ENCODE data around the gene EZH2.

- TF ChIP-seq SIN3A (IDR thresholded peaks at IDR 0.05; ENCODE audit: borderline replicate concordance, low read depth, low read length) (no peak), POLR2AphosphoS5 (IDR thresholded peaks at IDR 0.05; ENCODE audit: low read depth, low read length) (no peak), CTCF (IDR thresholded peaks at IDR 0.05) (no peak), RAD21 (IDR thresholded peaks at IDR 0.05; ENCODE audit: low read length) (no peak), EZH2phosphoT487 (IDR thresholded peaks at IDR 0.05; ENCODE audit: borderline replicate concordance, low read depth) (no peak), TAF1 (IDR thresholded peaks at IDR 0.05; ENCODE audit: borderline replicate concordance, low read depth, low read length) (no peak), REST (IDR thresholded peaks at IDR 0.05; ENCODE audit: low read depth, low read length) (no peak), TEAD4 (IDR thresholded peaks at IDR 0.05; ENCODE audit: borderline replicate concordance, insufficient read depth) (no peak), EP300 (IDR thresholded peaks at IDR 0.05; ENCODE audit: borderline replicate concordance in 1 of 2, low read depth in 1 of 2, low read length in 1 of 2) (no peak), USF2 (IDR thresholded peaks at IDR 0.05; ENCODE audit: borderline replicate concordance, low read depth, low read length) (no peak), GABPA (IDR thresholded peaks at IDR 0.05; ENCODE audit: low read depth) (no peak), ELF1 (IDR thresholded peaks at IDR 0.05) (no peak), MXI1 (IDR thresholded peaks at IDR 0.05; ENCODE audit: low read depth, low read length) (no peak)
These were observed 10.5 kb upstream of the EZH2 start for GRCh38 chr7:148894591-148894990.

Data from SK-N-SH (cell line).